ENCODE data around the gene CDHR3. TPM values are rescaled to one million over a fixed set of nuclear protein-coding genes. Genes with fewer than 3 reads are reported as not detected.

Gene CDHR3
- total and polyA plus RNA-seq, 10 of the 15 experiments (the other 5 are each of a cell fraction or from before 2014, with no cell fraction given), result 0.06 to 0.11 TPM; not detected in 8

GRCh38 chr7:106071356-106071998, 108.4 kb downstream of the CDHR3 start (continued):
- TF ChIP-seq ZNF592 (IDR thresholded peaks at IDR 0.05) (no peak), FOS (IDR thresholded peaks at IDR 0.05; ENCODE audit: borderline replicate concordance, extremely low read depth, insufficient read length) (no peak), NR2F1 (conservative IDR thresholded peaks at IDR 0.05) (peak; percentile 75; the same call in 1 of the 2 replicates), POLR2AphosphoS5 (IDR thresholded peaks at IDR 0.05; ENCODE audit: low read length) (peak; percentile 78), BMI1 (IDR thresholded peaks at IDR 0.05; ENCODE audit: borderline replicate concordance) (no peak), YY1 (IDR thresholded peaks at IDR 0.05; ENCODE audit: low read depth, low read length) (no peak), ZBTB40 (IDR thresholded peaks at IDR 0.05; ENCODE audit: borderline replicate concordance) (peak; percentile 33; the same call in 1 of the 2 replicates), TCF12 (IDR thresholded peaks at IDR 0.05; ENCODE audit: low read depth, low read length) (0 out of 2 replicates have a peak, but pooled peaks have one; percentile 33), CEBPB (IDR thresholded peaks at IDR 0.05; ENCODE audit: borderline replicate concordance in 1 of 2, low read depth in 2 of 2, low read length in 2 of 2) (no peak; a peak in 1 of 4 replicates), MTA2 (IDR thresholded peaks at IDR 0.05; ENCODE audit: low read depth) (peak; percentile 81), MYB (IDR thresholded peaks at IDR 0.05; ENCODE audit: borderline replicate concordance, low read depth, low read length) (no peak), IKZF2 (IDR thresholded peaks at IDR 0.05) (peak; percentile 99), STAT1 (conservative IDR thresholded peaks at IDR 0.05) (no peak), NR2C2 (IDR thresholded peaks at IDR 0.05; ENCODE audit: borderline replicate concordance, control insufficient read depth, insufficient read length, low read depth) (no peak), HDAC6 (IDR thresholded peaks at IDR 0.05; ENCODE audit: unreplicated experiment) (no peak)
- TF ChIP-seq, protein P1, sequence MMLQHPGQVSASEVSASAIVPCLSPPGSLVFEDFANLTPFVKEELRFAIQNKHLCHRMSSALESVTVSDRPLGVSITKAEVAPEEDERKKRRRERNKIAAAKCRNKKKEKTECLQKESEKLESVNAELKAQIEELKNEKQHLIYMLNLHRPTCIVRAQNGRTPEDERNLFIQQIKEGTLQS (IDR thresholded peaks at IDR 0.05; ENCODE audit: borderline replicate concordance, extremely low read depth, low read depth, low read length), result no peak
- TF ChIP-seq, protein P2, sequence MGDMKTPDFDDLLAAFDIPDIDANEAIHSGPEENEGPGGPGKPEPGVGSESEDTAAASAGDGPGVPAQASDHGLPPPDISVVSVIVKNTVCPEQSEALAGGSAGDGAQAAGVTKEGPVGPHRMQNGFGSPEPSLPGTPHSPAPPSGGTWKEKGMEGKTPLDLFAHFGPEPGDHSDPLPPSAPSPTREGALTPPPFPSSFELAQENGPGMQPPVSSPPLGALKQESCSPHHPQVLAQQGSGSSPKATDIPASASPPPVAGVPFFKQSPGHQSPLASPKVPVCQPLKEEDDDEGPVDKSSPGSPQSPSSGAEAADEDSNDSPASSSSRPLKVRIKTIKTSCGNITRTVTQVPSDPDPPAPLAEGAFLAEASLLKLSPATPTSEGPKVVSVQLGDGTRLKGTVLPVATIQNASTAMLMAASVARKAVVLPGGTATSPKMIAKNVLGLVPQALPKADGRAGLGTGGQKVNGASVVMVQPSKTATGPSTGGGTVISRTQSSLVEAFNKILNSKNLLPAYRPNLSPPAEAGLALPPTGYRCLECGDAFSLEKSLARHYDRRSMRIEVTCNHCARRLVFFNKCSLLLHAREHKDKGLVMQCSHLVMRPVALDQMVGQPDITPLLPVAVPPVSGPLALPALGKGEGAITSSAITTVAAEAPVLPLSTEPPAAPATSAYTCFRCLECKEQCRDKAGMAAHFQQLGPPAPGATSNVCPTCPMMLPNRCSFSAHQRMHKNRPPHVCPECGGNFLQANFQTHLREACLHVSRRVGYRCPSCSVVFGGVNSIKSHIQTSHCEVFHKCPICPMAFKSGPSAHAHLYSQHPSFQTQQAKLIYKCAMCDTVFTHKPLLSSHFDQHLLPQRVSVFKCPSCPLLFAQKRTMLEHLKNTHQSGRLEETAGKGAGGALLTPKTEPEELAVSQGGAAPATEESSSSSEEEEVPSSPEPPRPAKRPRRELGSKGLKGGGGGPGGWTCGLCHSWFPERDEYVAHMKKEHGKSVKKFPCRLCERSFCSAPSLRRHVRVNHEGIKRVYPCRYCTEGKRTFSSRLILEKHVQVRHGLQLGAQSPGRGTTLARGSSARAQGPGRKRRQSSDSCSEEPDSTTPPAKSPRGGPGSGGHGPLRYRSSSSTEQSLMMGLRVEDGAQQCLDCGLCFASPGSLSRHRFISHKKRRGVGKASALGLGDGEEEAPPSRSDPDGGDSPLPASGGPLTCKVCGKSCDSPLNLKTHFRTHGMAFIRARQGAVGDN (IDR thresholded peaks at IDR 0.05), result peak; percentile 67; the same call in 1 of the 2 replicates

All from GM12878 (cell line).